Measurements from ENCODE around the gene EFHD1. TPM values are rescaled to one million over a fixed set of nuclear protein-coding genes. Genes with fewer than 3 reads are reported as not detected.

Gene EFHD1
- total and polyA plus RNA-seq, 2 of the 13 experiments (the other 11 are each of a cell fraction or from before 2014, with no cell fraction given) = 0.09 TPM; not detected in 1

- TF ChIP-seq RERE (CRISPR knock-in tag; IDR thresholded peaks at IDR 0.05; ENCODE audit: low read depth) (no peak), HNF1B (CRISPR knock-in tag; IDR thresholded peaks at IDR 0.05) (no peak), ISL2 (CRISPR knock-in tag; IDR thresholded peaks at IDR 0.05) (no peak), ZNF317 (CRISPR knock-in tag; IDR thresholded peaks at IDR 0.05) (no peak; the same call in none of the 2 replicates), ZNF318 (CRISPR knock-in tag; IDR thresholded peaks at IDR 0.05) (no peak), ZNF562 (CRISPR knock-in tag; IDR thresholded peaks at IDR 0.05; ENCODE audit: borderline replicate concordance) (no peak), ZNF644 (CRISPR knock-in tag; IDR thresholded peaks at IDR 0.05; ENCODE audit: low read depth) (0 out of 2 replicates have a peak, but pooled peaks have one; percentile 6), ZNF337 (CRISPR knock-in tag; IDR thresholded peaks at IDR 0.05; ENCODE audit: borderline replicate concordance, low read depth) (no peak), HMGXB3 (CRISPR knock-in tag; IDR thresholded peaks at IDR 0.05; ENCODE audit: borderline replicate concordance) (no peak), ZNF510 (CRISPR knock-in tag; IDR thresholded peaks at IDR 0.05; ENCODE audit: low read depth) (no peak)
Measured at GRCh38 chr2:232697807-232698110, 64.4 kb downstream of the EFHD1 start (continued).

Measured in HepG2 (cell line).